OCI-LY3 (cell line): ENCODE measurements around the gene ENTREP1.

Experiments used
- CTCF ChIP-seq: fragments of 200-600, 300-600 bp; sonication (generic); IDR thresholded peaks from 2 replicates; pipeline ENCODE4 v1.5.1; 2014; ENCODE audit warnings: antibody characterized with exemption, low read length, low read depth
- EZH2phosphoT487 ChIP-seq: fragments of 200-600 bp; shearing (Covaris generic); IDR thresholded peaks from 2 replicates; pipeline ENCODE4 v1.6.1; 2018; ENCODE audit warnings: antibody characterized with exemption, mixed run types, low read depth

GRCh38 chr9:69292078-69292477 is 32.9 kb upstream of the ENTREP1 start:
- no peak for TF ChIP-seq CTCF
- no peak for TF ChIP-seq EZH2phosphoT487
